ENCODE measurements around the gene MFSD6. TPM values are rescaled to one million over a fixed set of nuclear protein-coding genes. Genes with fewer than 3 reads are reported as not detected.

MFSD6 gene
- total RNA-seq, 5 donors from 2014 or later (not counting 1 experiment from before 2014, with no cell fraction given): 42.3 to 47.4 (median 44.4) TPM

DNA sequence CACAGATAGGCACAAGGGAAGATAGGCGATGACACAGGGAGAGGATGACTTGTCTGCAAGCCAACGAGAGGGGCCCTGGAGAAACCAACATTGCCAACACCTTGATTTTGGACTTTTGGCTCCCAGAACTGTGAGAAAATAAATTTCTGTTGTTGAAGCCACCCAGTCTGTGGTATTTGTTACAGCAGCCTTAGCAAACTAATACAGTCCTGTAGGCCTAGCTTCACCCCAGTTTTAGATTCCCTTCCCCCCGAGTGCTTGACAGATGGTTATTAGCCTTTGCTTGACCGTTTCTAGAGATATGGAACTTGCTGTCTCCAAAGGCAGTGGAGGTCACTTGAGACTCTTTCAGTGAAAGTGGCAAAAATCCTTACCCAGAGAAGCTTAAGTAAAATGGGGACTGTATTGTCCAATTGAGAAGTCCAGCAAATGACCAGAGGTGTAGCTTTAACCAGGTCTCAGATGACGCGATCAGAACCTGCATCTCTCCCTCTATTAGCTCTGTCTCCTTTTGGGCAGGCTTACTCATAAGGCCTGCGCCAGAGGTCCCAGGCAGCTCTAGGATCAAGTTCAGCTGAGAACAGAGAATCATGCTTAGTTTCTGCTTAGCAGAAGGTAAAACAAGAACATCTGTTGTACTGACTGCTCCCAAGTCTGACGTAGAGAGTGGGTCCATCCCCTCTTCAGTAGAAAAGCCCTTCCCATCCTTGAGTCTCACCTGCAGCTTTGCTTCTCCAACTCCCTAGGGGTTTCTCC, 50.4 kb downstream of the MFSD6 start:
- DNase-seq (no peak), ATAC-seq (replicated peaks in 1 of 4) (no peak)
- Mint-ChIP-seq H3K4me3 (no peak overlapping the region), H3K36me3 (peaks cover 53% of the 10 kb centered on the region), H3K27ac (no peak overlapping the region), H3K9me3 (no peaks in the 10 kb centered on the region), H3K4me1 (peaks cover 56 to 74% (median 71%) of the 10 kb centered on the region in 3 donors), H3K27me3 (no peaks in the 10 kb centered on the region)
- H3K4me3 ChIP-seq (ENCODE audit: control insufficient read depth in 1 of 2, extremely low read depth in 1 of 2, low read length in 1 of 2): no peak overlapping the region
- 99% methylated on average over 5 of the region's 8 CpGs for WGBS (ENCODE audit: insufficient coverage)
- peaks cover 0 to 7% of the 10 kb centered on the region in 2 experiments for H3K4me1 ChIP-seq (ENCODE audit: control insufficient read depth in 1 of 2, extremely low read depth in 1 of 2, insufficient read depth in 2 of 2, low read length in 2 of 2)
- CTCF ChIA-PET: interaction anchor here in 1 of 2 donors (0.7 kb wide), 1 partner anchor 12 kb away, joined by 4 read pairs; no protein-coding TSS in a partner anchor
- H3K27ac ChIP-seq (ENCODE audit: low read length): no peak overlapping the region
- POLR2A ChIA-PET: no interaction called here
- H3K9me3 ChIP-seq: no peaks in the 10 kb centered on the region
- no peaks in the 10 kb centered on the region for H3K27me3 ChIP-seq (replicated peaks in 1 of 2; ENCODE audit: control insufficient read depth in 2 of 2, extremely low read depth in 1 of 2, insufficient read depth in 2 of 2, low read length in 1 of 2)
- H3K36me3 ChIP-seq (ENCODE audit: control insufficient read depth in 2 of 2, extremely low read depth in 1 of 2, insufficient read depth in 1 of 2, low read length in 1 of 2): peaks cover 3 to 32% of the 10 kb centered on the region in 2 donors

DNA sequence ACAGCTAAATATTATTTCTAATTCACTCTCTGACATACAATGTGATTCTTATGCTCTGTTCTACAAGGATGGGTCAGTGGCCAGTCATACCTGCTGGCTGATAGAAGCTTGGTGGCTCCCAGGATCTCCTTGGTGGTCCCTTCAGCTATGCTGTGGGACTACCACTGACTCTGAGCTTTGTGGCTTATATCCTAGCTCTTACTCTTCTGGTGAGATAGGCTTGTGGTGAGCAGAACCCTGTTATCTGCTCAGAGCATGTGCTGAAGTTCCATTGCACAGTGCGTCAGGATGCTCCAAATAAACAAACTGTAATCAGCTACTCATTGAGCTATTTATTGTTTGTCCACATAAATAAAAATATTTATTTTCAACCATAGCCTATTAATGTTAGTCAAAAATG, 51.7 kb downstream of the MFSD6 start:
- Histone ChIP-seq H3K4me1 (ENCODE audit: control insufficient read depth in 1 of 2, extremely low read depth in 1 of 2, insufficient read depth in 2 of 2, low read length in 2 of 2) (peaks cover 2 to 14% of the 10 kb centered on the region in 2 experiments), H3K9me3 (no peaks in the 10 kb centered on the region), H3K36me3 (ENCODE audit: control insufficient read depth in 2 of 2, extremely low read depth in 1 of 2, insufficient read depth in 1 of 2, low read length in 1 of 2) (peaks cover 3 to 20% of the 10 kb centered on the region in 2 donors), H3K27me3 (replicated peaks in 1 of 2; ENCODE audit: control insufficient read depth in 2 of 2, extremely low read depth in 1 of 2, insufficient read depth in 2 of 2, low read length in 1 of 2) (no peaks in the 10 kb centered on the region), H3K4me3 (ENCODE audit: control insufficient read depth in 1 of 2, extremely low read depth in 1 of 2, low read length in 1 of 2) (no peak overlapping the region), H3K27ac (ENCODE audit: low read length) (no peak overlapping the region)
- no peak overlapping the region for H3K27ac Mint-ChIP-seq
- no CpG with 5 or more reads among the region's 1 CpG for WGBS (ENCODE audit: insufficient coverage)
- H3K9me3 Mint-ChIP-seq: no peaks in the 10 kb centered on the region
- ChIA-PET POLR2A (interaction anchor here in 1 of 2 donors (0.5 kb wide), 1 partner anchor 635 kb away, joined by 4 read pairs; no protein-coding TSS in a partner anchor), CTCF (interaction anchor here (0.5 to 1.6 kb wide), 3 partner anchors 13 to 1663 kb away, joined by 3 to 4 read pairs (median 3); no protein-coding TSS in a partner anchor)
- peaks cover 41% of the 10 kb centered on the region for H3K36me3 Mint-ChIP-seq
- peaks cover 66 to 77% (median 77%) of the 10 kb centered on the region in 3 donors for H3K4me1 Mint-ChIP-seq
- no peak for DNase-seq
- no peaks in the 10 kb centered on the region for H3K27me3 Mint-ChIP-seq
- H3K4me3 Mint-ChIP-seq: no peak overlapping the region
- no peak for ATAC-seq (replicated peaks in 1 of 4)

DNA sequence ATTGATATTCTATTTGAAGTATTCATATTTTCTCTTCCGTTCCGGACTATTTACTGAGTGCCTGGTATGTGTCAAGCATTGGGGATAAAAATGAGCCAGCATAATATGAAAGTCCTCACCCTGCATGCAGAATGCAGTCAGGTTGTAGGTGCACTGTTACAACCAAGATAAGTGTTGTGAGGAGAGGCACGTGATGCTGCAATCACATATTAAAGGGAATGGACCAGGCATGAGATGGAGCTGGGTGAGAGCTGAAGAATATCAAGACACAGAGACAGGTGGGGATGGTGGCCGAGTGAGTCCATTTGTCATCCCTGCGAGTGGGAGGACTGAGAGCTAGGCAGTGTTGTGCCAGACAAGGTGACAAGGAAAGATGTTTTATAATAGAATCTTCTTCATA, 52.3 kb downstream of the MFSD6 start:
- DNase-seq: no peak
- 100% methylated on average over 3 of the region's 5 CpGs for WGBS (ENCODE audit: insufficient coverage)
- Mint-ChIP-seq H3K4me3 (no peak overlapping the region), H3K36me3 (peaks cover 38% of the 10 kb centered on the region), H3K27me3 (no peaks in the 10 kb centered on the region), H3K27ac (no peak overlapping the region), H3K9me3 (no peaks in the 10 kb centered on the region), H3K4me1 (peaks cover 69 to 80% (median 78%) of the 10 kb centered on the region in 3 donors)
- H3K27me3 ChIP-seq (replicated peaks in 1 of 2; ENCODE audit: control insufficient read depth in 2 of 2, extremely low read depth in 1 of 2, insufficient read depth in 2 of 2, low read length in 1 of 2): no peaks in the 10 kb centered on the region
- no peak for ATAC-seq (replicated peaks in 1 of 4)
- CTCF ChIA-PET: interaction anchor here (0.5 to 1.6 kb wide), 2 partner anchors 14 to 1663 kb away, joined by 3 to 4 read pairs; no protein-coding TSS in a partner anchor
- H3K27ac ChIP-seq (ENCODE audit: low read length): no peak overlapping the region
- H3K4me3 ChIP-seq (ENCODE audit: control insufficient read depth in 1 of 2, extremely low read depth in 1 of 2, low read length in 1 of 2): no peak overlapping the region
- peaks cover 2 to 14% of the 10 kb centered on the region in 2 experiments for H3K4me1 ChIP-seq (ENCODE audit: control insufficient read depth in 1 of 2, extremely low read depth in 1 of 2, insufficient read depth in 2 of 2, low read length in 2 of 2)
- POLR2A ChIA-PET: no interaction called here
- H3K36me3 ChIP-seq (ENCODE audit: control insufficient read depth in 2 of 2, extremely low read depth in 1 of 2, insufficient read depth in 1 of 2, low read length in 1 of 2): peaks cover 3 to 20% of the 10 kb centered on the region in 2 donors
- H3K9me3 ChIP-seq: no peaks in the 10 kb centered on the region

DNA sequence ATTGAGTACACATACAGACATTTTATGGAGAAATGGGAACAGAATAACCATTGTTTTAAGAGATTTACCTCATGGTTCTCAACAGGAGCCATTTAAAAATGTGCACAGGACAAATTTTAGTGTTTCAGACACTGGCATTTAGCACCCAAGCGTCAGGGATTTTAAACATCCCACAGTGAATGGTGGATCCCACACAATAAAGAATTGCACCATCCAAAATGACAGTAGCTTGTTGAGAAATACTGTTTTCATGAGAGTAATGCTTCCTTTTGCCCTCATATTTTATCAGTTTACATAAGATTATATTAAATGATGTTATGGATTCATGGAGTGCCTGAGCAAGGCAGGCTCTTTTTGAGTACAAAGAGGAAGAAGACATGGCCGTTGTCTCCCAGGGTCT, 54.0 kb downstream of the MFSD6 start:
- no peak for DNase-seq
- no peak overlapping the region for H3K27ac Mint-ChIP-seq

DNA sequence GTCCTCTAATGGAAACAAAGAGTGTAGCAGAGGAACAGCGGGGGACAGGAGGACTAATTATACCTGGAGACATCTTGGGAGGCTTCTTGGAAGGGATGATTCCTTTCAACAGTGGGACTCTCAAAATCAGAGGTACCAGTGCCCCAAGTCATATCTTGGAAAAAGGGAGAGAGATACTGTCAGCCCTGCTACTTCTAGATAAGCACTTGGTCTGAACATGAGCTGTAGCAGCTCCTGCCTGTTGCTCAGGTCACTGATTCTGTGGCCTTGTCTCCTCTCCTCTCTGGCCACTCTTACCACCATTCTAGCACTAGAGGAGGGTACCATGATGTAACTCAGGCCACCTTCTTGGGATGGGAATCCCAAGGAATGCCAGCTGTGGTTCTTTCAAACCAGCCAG, 54.5 kb downstream of the MFSD6 start:
- ATAC-seq (replicated peaks in 1 of 4) (no peak), DNase-seq (no peak)
- Histone ChIP-seq H3K4me1 (ENCODE audit: control insufficient read depth in 1 of 2, extremely low read depth in 1 of 2, insufficient read depth in 2 of 2, low read length in 2 of 2) (peaks cover 4 to 19% of the 10 kb centered on the region in 2 experiments), H3K4me3 (ENCODE audit: control insufficient read depth in 1 of 2, extremely low read depth in 1 of 2, low read length in 1 of 2) (no peak overlapping the region), H3K27ac (ENCODE audit: low read length) (no peak overlapping the region), H3K27me3 (replicated peaks in 1 of 2; ENCODE audit: control insufficient read depth in 2 of 2, extremely low read depth in 1 of 2, insufficient read depth in 2 of 2, low read length in 1 of 2) (no peaks in the 10 kb centered on the region), H3K9me3 (no peaks in the 10 kb centered on the region), H3K36me3 (ENCODE audit: control insufficient read depth in 2 of 2, extremely low read depth in 1 of 2, insufficient read depth in 1 of 2, low read length in 1 of 2) (peaks cover 5 to 6% of the 10 kb centered on the region in 2 donors)
- no peak overlapping the region for H3K4me3 Mint-ChIP-seq
- ChIA-PET CTCF (no interaction called here), POLR2A (no interaction called here)
- H3K36me3 Mint-ChIP-seq: peaks cover 30% of the 10 kb centered on the region
- H3K4me1 Mint-ChIP-seq: peaks cover 76 to 87% (median 85%) of the 10 kb centered on the region in 3 donors
- H3K27ac Mint-ChIP-seq: peak overlapping the region in 1 of 2 donors; percentile 66
- no CpG with 5 or more reads among the region's 1 CpG for WGBS (ENCODE audit: insufficient coverage)
- no peaks in the 10 kb centered on the region for H3K27me3 Mint-ChIP-seq
- H3K9me3 Mint-ChIP-seq: no peaks in the 10 kb centered on the region

More for the DNA sequence above, 54.0 kb downstream of the MFSD6 start:
- Histone ChIP-seq H3K4me3 (ENCODE audit: control insufficient read depth in 1 of 2, extremely low read depth in 1 of 2, low read length in 1 of 2) (no peak overlapping the region), H3K9me3 (no peaks in the 10 kb centered on the region), H3K36me3 (ENCODE audit: control insufficient read depth in 2 of 2, extremely low read depth in 1 of 2, insufficient read depth in 1 of 2, low read length in 1 of 2) (peaks cover 6 to 10% of the 10 kb centered on the region in 2 donors), H3K27ac (ENCODE audit: low read length) (no peak overlapping the region), H3K27me3 (replicated peaks in 1 of 2; ENCODE audit: control insufficient read depth in 2 of 2, extremely low read depth in 1 of 2, insufficient read depth in 2 of 2, low read length in 1 of 2) (no peaks in the 10 kb centered on the region), H3K4me1 (ENCODE audit: control insufficient read depth in 1 of 2, extremely low read depth in 1 of 2, insufficient read depth in 2 of 2, low read length in 2 of 2) (peaks cover 2 to 14% of the 10 kb centered on the region in 2 experiments)
- ChIA-PET CTCF (no interaction called here), POLR2A (no interaction called here)
- Mint-ChIP-seq H3K4me3 (no peak overlapping the region), H3K36me3 (peaks cover 34% of the 10 kb centered on the region), H3K9me3 (no peaks in the 10 kb centered on the region), H3K27me3 (no peaks in the 10 kb centered on the region), H3K4me1 (peaks cover 76 to 87% (median 85%) of the 10 kb centered on the region in 3 donors)
- WGBS (ENCODE audit: insufficient coverage): 93% methylated on average over 1 of the region's 2 CpGs
- no peak for ATAC-seq (replicated peaks in 1 of 4)

DNA sequence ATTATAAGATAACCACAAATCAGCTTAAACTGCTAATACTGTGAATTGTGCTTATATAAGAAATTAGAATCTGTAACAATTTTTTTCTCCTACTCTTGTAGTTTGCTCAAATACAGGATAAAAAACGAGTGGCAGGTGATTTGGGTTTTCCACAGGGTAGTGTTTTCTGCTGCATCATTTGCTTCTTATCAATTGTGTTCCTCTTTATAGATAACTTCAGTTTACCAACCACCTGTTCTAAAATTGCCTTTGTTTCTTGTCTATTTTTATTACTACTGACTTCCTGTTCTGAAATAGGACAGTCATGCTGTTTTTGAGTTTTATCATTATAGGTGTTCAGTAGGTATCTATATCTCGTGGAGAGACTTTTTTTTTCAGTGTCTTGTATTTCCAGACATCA, 56.9 kb downstream of the MFSD6 start:
- DNase-seq (no peak), ATAC-seq (replicated peaks in 1 of 4) (no peak)
- Histone ChIP-seq H3K27me3 (replicated peaks in 1 of 2; ENCODE audit: control insufficient read depth in 2 of 2, extremely low read depth in 1 of 2, insufficient read depth in 2 of 2, low read length in 1 of 2) (no peaks in the 10 kb centered on the region), H3K4me1 (ENCODE audit: control insufficient read depth in 1 of 2, extremely low read depth in 1 of 2, insufficient read depth in 2 of 2, low read length in 2 of 2) (peaks cover 16 to 25% of the 10 kb centered on the region in 2 experiments), H3K9me3 (no peaks in the 10 kb centered on the region), H3K36me3 (ENCODE audit: control insufficient read depth in 2 of 2, extremely low read depth in 1 of 2, insufficient read depth in 1 of 2, low read length in 1 of 2) (peaks cover 6 to 8% of the 10 kb centered on the region in 2 donors), H3K4me3 (ENCODE audit: control insufficient read depth in 1 of 2, extremely low read depth in 1 of 2, low read length in 1 of 2) (no peak overlapping the region), H3K27ac (ENCODE audit: low read length) (no peak overlapping the region)
- H3K36me3 Mint-ChIP-seq: peaks cover 30% of the 10 kb centered on the region
- WGBS (ENCODE audit: insufficient coverage): no CpG with 5 or more reads among the region's 2 CpGs
- H3K27me3 Mint-ChIP-seq: no peaks in the 10 kb centered on the region
- CTCF ChIA-PET: no interaction called here
- H3K4me1 Mint-ChIP-seq: peaks cover 77 to 85% (median 84%) of the 10 kb centered on the region in 3 donors
- no peak overlapping the region for H3K4me3 Mint-ChIP-seq
- peak overlapping the region; percentile 29 to 59 for H3K27ac Mint-ChIP-seq
- POLR2A ChIA-PET: no interaction called here
- no peaks in the 10 kb centered on the region for H3K9me3 Mint-ChIP-seq
